Endothelial cell of umbilical vein (primary cell): ENCODE results near the gene STX8.

Experiments used
- CTCF ChIP-seq, 2 donors: IDR thresholded peaks; 1 replicate in 1 of 2; 2 replicates in 1 of 2; pipeline ENCODE4 v1.5.1; 2011; ENCODE audit warnings: low read length in 2 of 2, mild to moderate bottlenecking in 2 of 2, moderate library complexity in 2 of 2, control low read depth in 1 of 2, inconsistent platforms in 1 of 2, low read depth in 1 of 2; ENCODE audit not compliant: insufficient read depth in 1 of 2; ENCODE audit errors: extremely low read depth in 1 of 2
- EZH2 ChIP-seq: IDR thresholded peaks from 2 replicates; pipeline ENCODE4 v1.6.1; 2012; ENCODE audit warnings: borderline replicate concordance, low read depth, mild to moderate bottlenecking, moderate library complexity, low read length, inconsistent platforms; ENCODE audit not compliant: severe bottlenecking
- JUN ChIP-seq: IDR thresholded peaks from 2 replicates; pipeline ENCODE4 v1.6.1; 2011; ENCODE audit warnings: borderline replicate concordance, low read depth; ENCODE audit not compliant: insufficient read length, insufficient read depth
- POLR2AphosphoS5 ChIP-seq: IDR thresholded peaks from 2 replicates; pipeline ENCODE4 v1.6.1; 2012; ENCODE audit warnings: low read depth, mild to moderate bottlenecking, control low read depth, low read length, moderate library complexity; ENCODE audit not compliant: insufficient read depth
- TF ChIP-seq, protein P1 (sequence below): IDR thresholded peaks from 2 replicates; pipeline ENCODE4 v1.6.1; 2011; ENCODE audit not compliant: insufficient read depth, insufficient read length

DNA sequence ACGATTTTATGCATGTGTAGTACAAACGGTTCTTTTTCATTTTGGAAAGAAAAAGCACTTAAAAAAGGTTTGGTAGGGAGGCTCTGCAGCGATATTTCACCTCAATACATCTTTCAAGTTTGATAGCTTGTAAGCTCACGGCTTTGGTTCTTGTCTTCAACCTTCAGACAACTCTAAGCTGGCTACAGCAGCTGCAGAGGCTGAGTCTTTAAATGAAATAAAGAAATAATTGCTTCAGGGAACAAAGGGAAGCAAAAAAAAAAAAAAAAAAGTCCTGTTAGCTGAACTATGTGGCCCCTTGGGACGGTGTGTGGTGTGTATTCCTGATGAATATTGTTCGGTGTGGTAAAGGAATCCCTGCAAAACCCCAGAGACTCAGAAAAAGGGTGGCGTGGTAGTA, 289.2 kb downstream of the STX8 start:
- TF ChIP-seq CTCF (IDR thresholded peaks at IDR 0.05; ENCODE audit: extremely low read depth in 1 of 2, insufficient read depth in 1 of 2, low read depth in 1 of 2, low read length in 2 of 2) (no peak), EZH2 (no peak), JUN (no peak), POLR2AphosphoS5 (no peak)
- TF ChIP-seq, protein P1, sequence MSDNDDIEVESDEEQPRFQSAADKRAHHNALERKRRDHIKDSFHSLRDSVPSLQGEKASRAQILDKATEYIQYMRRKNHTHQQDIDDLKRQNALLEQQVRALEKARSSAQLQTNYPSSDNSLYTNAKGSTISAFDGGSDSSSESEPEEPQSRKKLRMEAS = no peak
